Duodenal mucosa (tissue), 2 donors: Measurements from ENCODE around the gene KCNMB2.

Experiments used
- H3K27ac ChIP-seq: one replicate; pipeline ENCODE4 v1.7.0; 2013; ENCODE audit warnings: low read depth, low read length
- H3K27me3 ChIP-seq, 2 donors: one replicate each; pipeline ENCODE4 v1.7.0; 2013; ENCODE audit warnings: low read length in 2 of 2, control low read depth in 1 of 2; ENCODE audit not compliant: insufficient read depth in 2 of 2, control insufficient read depth in 1 of 2
- H3K36me3 ChIP-seq, 2 donors: one replicate each; pipeline ENCODE4 v1.7.0; 2013; ENCODE audit warnings: low read length in 2 of 2, control low read depth in 1 of 2; ENCODE audit not compliant: insufficient read depth in 2 of 2, control insufficient read depth in 1 of 2
- H3K4me1 ChIP-seq, 2 donors: one replicate each; pipeline ENCODE4 v1.7.0; 2013; ENCODE audit warnings: low read length in 2 of 2, control low read depth in 1 of 2; ENCODE audit not compliant: insufficient read depth in 2 of 2, control insufficient read depth in 1 of 2
- H3K4me3 ChIP-seq, 2 donors: one replicate each; pipeline ENCODE4 v1.7.0; 2013; ENCODE audit warnings: low read length in 2 of 2, low read depth in 1 of 2
- H3K9ac ChIP-seq, 2 donors: one replicate each; pipeline ENCODE4 v1.7.0; 2013; ENCODE audit warnings: low read length in 2 of 2, low read depth in 1 of 2
- H3K9me3 ChIP-seq, 2 donors: one replicate each; pipeline ENCODE4 v1.7.0; 2013; ENCODE audit warnings: low read length in 2 of 2, control low read depth in 1 of 2; ENCODE audit not compliant: control insufficient read depth in 1 of 2

The KCNMB2 gene

GRCh38 chr3:178822722-178823121 is 286.5 kb downstream of the KCNMB2 start:
- Histone ChIP-seq H3K4me1 (no peaks in the 10 kb centered on the region), H3K27ac (no peak overlapping the region)

DNA sequence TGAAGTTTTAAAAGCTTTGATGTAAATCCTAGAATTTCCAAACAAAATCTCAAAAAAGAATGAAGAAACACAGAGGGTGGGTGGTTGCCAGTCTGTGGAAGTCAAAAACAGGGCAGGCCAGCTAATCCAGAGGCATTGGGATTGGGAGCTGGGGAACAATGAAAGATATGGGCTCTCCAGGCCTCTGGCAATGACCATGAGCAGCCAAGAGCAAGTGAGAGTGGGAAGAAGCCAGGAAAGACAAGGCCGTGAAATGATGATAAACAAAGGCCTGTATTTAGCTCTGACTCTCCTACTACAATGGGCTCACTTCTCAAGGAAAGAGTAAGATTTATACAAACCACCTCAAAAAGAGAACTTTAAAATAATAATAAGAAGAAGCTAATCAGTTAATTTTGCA is 286.9 kb downstream of the KCNMB2 start:
- H3K27me3 ChIP-seq = no peaks in the 10 kb centered on the region
- H3K9ac ChIP-seq = no peak overlapping the region
- H3K27ac ChIP-seq = no peak overlapping the region
- H3K4me1 ChIP-seq = no peaks in the 10 kb centered on the region
- no peaks in the 10 kb centered on the region for H3K36me3 ChIP-seq
- no peaks in the 10 kb centered on the region for H3K9me3 ChIP-seq
- no peak overlapping the region for H3K4me3 ChIP-seq

More at GRCh38 chr3:178822722-178823121, 286.5 kb downstream of the KCNMB2 start:
- H3K4me3 ChIP-seq = no peak overlapping the region
- no peak overlapping the region for H3K9ac ChIP-seq
- H3K27me3 ChIP-seq = no peaks in the 10 kb centered on the region
- H3K9me3 ChIP-seq = no peaks in the 10 kb centered on the region
- no peaks in the 10 kb centered on the region for H3K36me3 ChIP-seq

- no peaks in the 10 kb centered on the region for H3K36me3 ChIP-seq
- H3K27ac ChIP-seq = no peak overlapping the region
- no peak overlapping the region for H3K9ac ChIP-seq
- H3K9me3 ChIP-seq = no peaks in the 10 kb centered on the region
- H3K4me3 ChIP-seq = no peak overlapping the region
- H3K4me1 ChIP-seq = no peaks in the 10 kb centered on the region
- no peaks in the 10 kb centered on the region for H3K27me3 ChIP-seq
These were observed 287.5 kb downstream of the KCNMB2 start for GRCh38 chr3:178823591-178824246.

DNA sequence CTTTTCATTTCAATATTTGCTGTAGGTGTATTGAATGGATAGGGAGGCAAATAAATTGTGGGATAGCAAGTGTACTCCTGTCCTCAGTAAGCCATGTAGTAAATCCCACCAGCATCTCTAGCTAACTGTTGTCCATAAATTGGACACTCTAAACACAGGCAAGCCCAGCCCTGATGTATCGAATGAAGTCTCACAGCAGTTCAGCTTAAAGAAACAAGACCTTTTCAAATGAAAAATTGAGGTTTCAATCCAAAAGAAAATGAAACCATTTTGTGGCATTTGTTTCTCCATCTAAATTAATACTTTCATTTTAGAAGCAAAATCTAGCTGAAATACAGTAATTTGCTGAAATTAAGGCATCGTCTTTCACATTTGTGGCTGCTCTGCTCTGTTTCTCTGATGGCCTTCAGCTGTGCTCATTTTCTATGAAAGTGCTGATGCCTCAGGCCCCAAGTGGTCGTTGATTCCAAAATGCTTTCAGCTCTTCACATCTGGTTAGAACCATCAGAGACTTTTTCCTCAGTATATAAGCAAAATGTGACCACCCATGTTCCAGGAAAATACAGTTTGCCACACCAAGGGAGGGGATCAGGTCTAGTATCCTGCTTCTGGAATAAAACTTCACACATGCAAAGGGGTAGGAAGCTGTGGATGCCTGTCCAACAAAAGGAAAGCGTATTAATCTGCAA is 290.3 kb downstream of the KCNMB2 start:
- Histone ChIP-seq H3K9ac (no peak overlapping the region), H3K36me3 (no peaks in the 10 kb centered on the region), H3K27ac (no peak overlapping the region), H3K4me3 (no peak overlapping the region), H3K27me3 (no peaks in the 10 kb centered on the region), H3K9me3 (no peaks in the 10 kb centered on the region), H3K4me1 (no peaks in the 10 kb centered on the region)

DNA sequence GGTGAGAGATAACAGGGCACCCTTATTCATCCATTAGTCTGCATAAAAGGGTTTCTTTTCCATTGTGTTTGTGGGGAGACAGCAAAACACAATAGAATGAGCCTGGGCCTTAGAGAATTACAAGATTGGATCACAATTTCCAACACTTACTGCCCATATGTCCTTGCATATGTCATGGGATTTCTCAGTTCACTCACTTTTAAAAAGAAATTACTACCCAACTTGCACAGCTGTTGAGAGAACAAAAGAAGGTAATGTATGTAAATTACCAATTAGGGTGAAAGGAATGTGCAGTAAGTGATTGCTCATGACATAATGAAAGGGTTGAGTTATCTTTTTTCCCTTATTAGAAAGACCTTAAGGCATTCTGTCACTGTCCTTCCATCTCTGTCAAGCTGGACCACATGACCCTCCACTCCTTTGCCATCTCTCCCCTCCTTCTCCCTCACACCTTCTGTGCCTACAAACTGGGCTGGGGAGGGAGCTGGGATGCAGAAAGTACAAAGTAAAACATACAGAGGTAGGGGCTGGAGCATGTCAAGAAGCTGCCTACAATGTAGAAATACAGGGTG is 291.1 kb downstream of the KCNMB2 start:
- H3K9me3 ChIP-seq = no peaks in the 10 kb centered on the region
- H3K36me3 ChIP-seq = no peaks in the 10 kb centered on the region
- no peak overlapping the region for H3K4me3 ChIP-seq
- H3K9ac ChIP-seq = no peak overlapping the region
- H3K27ac ChIP-seq = no peak overlapping the region
- no peaks in the 10 kb centered on the region for H3K4me1 ChIP-seq
- H3K27me3 ChIP-seq = no peaks in the 10 kb centered on the region

DNA sequence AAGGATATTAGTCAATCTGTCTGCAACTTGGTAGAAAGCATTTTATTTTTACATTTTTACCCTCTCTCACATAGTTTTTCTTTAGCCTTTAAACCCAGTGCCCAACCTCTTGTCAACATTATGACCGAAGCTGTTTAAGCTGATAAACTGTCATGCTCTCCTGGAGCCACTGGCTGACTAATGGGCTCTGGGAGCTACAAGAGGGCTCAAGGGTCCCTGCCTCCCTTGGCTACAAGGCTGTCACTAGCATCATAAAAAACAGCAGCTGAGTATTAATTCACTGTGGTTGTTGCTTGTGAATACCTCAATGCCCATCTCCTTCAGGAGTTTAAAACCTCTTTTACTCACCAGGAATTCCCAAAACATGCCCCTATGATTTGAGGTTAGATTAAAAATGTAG is 297.5 kb downstream of the KCNMB2 start:
- Histone ChIP-seq H3K4me1 (no peaks in the 10 kb centered on the region), H3K9ac (no peak overlapping the region), H3K27me3 (no peaks in the 10 kb centered on the region), H3K4me3 (no peak overlapping the region), H3K27ac (no peak overlapping the region), H3K9me3 (no peaks in the 10 kb centered on the region), H3K36me3 (no peaks in the 10 kb centered on the region)

DNA sequence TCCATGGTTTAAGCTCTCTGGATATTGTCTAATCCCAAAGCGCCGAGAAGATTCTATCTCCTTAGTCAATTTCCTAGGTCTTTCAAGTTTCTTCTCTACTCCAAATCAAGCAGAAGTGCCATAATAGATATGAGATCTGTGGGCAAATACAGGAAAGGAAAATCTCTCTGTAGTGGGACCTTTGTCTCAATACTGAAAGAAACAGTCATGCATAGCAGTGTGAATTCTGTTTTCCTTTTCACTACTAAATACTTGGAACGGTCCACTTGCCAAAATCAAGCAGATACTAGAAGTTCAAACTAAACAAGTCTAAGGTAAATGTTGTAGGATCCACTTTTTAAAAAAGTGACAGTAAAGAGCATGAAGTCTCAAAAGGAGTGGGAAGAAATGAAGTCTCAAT is 298.8 kb downstream of the KCNMB2 start:
- H3K36me3 ChIP-seq = no peaks in the 10 kb centered on the region
- no peaks in the 10 kb centered on the region for H3K27me3 ChIP-seq
- no peak overlapping the region for H3K9ac ChIP-seq
- H3K4me3 ChIP-seq = no peak overlapping the region
- no peaks in the 10 kb centered on the region for H3K4me1 ChIP-seq
- no peak overlapping the region for H3K27ac ChIP-seq
- H3K9me3 ChIP-seq = no peaks in the 10 kb centered on the region

GRCh38 chr3:178837512-178837911 is 301.3 kb downstream of the KCNMB2 start:
- no peaks in the 10 kb centered on the region for H3K4me1 ChIP-seq
- no peak overlapping the region for H3K9ac ChIP-seq
- no peaks in the 10 kb centered on the region for H3K27me3 ChIP-seq
- peaks cover 0 to 4% of the 10 kb centered on the region in 2 donors for H3K9me3 ChIP-seq
- H3K27ac ChIP-seq = no peak overlapping the region
- H3K4me3 ChIP-seq = no peak overlapping the region
- H3K36me3 ChIP-seq = no peaks in the 10 kb centered on the region

- Histone ChIP-seq H3K4me1 (no peaks in the 10 kb centered on the region), H3K27ac (no peak overlapping the region), H3K36me3 (no peaks in the 10 kb centered on the region), H3K9me3 (peaks cover 0 to 4% of the 10 kb centered on the region in 2 donors), H3K9ac (no peak overlapping the region), H3K4me3 (no peak overlapping the region), H3K27me3 (no peaks in the 10 kb centered on the region)
These were observed 304.4 kb downstream of the KCNMB2 start for GRCh38 chr3:178840586-178840985.

DNA sequence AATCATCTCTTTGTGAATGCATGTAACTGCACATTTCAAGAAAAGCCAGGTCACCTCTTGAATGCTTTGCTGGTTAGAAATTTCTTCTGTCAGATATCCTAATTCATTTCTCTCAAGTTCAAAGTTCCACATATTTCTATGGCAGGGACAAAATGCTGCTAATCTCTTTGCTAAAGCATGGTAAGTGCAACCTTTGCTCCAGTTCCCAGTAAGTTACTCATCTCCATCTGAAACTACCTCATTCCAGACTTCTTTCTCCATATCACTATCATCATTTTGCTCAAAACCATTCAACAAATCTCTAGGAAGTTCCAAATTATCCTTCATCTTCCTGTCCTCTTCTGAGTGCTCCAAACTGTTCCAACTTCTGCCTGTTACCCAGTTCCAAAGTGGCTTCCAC is 304.8 kb downstream of the KCNMB2 start:
- Histone ChIP-seq H3K9me3 (peaks cover 0 to 4% of the 10 kb centered on the region in 2 donors), H3K27me3 (no peaks in the 10 kb centered on the region), H3K27ac (no peak overlapping the region), H3K4me1 (no peaks in the 10 kb centered on the region), H3K9ac (no peak overlapping the region), H3K36me3 (no peaks in the 10 kb centered on the region), H3K4me3 (no peak overlapping the region)
